HUES48 (cell line): ENCODE data around the gene MBLAC2.

ENCODE experiments used
- H3K27ac ChIP-seq: one replicate; pipeline ENCODE4 v1.7.0; 2013; ENCODE audit warnings: low read depth, low read length, inconsistent platforms
- H3K27me3 ChIP-seq: 2 replicates; pipeline ENCODE4 v1.6.1; 2013; ENCODE audit warnings: mild to moderate bottlenecking, low read length; ENCODE audit not compliant: control insufficient read depth, insufficient read depth
- H3K36me3 ChIP-seq: 2 replicates; pipeline ENCODE4 v1.6.1; 2013; ENCODE audit warnings: low read length; ENCODE audit not compliant: control insufficient read depth, insufficient read depth
- H3K4me1 ChIP-seq: 2 replicates; pipeline ENCODE4 v1.6.1; 2013; ENCODE audit warnings: mild to moderate bottlenecking, low read length; ENCODE audit not compliant: control insufficient read depth, insufficient read depth
- H3K4me3 ChIP-seq: 2 replicates; pipeline ENCODE4 v1.5.1; 2013; ENCODE audit warnings: mild to moderate bottlenecking, low read depth, low read length
- H3K9ac ChIP-seq: 2 replicates; pipeline ENCODE4 v1.6.1; 2013; ENCODE audit warnings: mild to moderate bottlenecking, low read depth, low read length, moderate library complexity
- H3K9me3 ChIP-seq: 2 replicates; pipeline ENCODE4 v1.6.1; 2013; ENCODE audit warnings: low read length; ENCODE audit not compliant: control insufficient read depth, insufficient read depth

The MBLAC2 gene

GRCh38 chr5:90408571-90409317 lies 65.8 kb downstream of the MBLAC2 start:
- Histone ChIP-seq H3K9me3 (no peaks in the 10 kb centered on the region), H3K4me1 (peaks cover 28% of the 10 kb centered on the region), H3K36me3 (peaks cover 28% of the 10 kb centered on the region), H3K4me3 (peak overlapping the region; percentile 91), H3K27ac (peak overlapping the region; percentile 97), H3K9ac (peak overlapping the region; percentile 87), H3K27me3 (no peaks in the 10 kb centered on the region)
